Psoas muscle (tissue), 8 donors: Measurements from ENCODE around the gene HMGN2. TPM values are rescaled to one million over a fixed set of nuclear protein-coding genes. Genes with fewer than 3 reads are reported as not detected.

Source experiments
- ATAC-seq, 4 donors: fragments of 200-7000 bp; cut with Tn5 transposase; one replicate each; pipeline ENCODE4 v1.9.1; 2020; ENCODE audit warnings: moderate library complexity in 3 of 4, mild to moderate bottlenecking in 2 of 4
- DNase-seq, 2 donors: peaks; one replicate each; pipeline ENCODE4 v3.0.0-alpha.2; 2020
- H3K27ac ChIP-seq: fragments of 200-600 bp; one replicate; pipeline ENCODE4 v1.8.0; 2022
- H3K27me3 ChIP-seq, 3 donors: fragments of 200-600 bp in 1 of 3; one replicate each; pipeline versions ENCODE4 v1.6.1 to v1.8.0; 2013 to 2022; ENCODE audit warnings: low read length in 2 of 3, mild to moderate bottlenecking in 2 of 3, moderate library complexity in 1 of 3; ENCODE audit not compliant: insufficient read depth in 3 of 3
- H3K36me3 ChIP-seq, 2 donors: fragments of 200-600 bp in 1 of 2; one replicate each; pipeline versions ENCODE4 v1.6.1 to v1.8.0; 2013 to 2022; ENCODE audit warnings: low read depth in 1 of 2, mild to moderate bottlenecking in 1 of 2, moderate library complexity in 1 of 2; ENCODE audit not compliant: insufficient read depth in 1 of 2
- H3K4me1 ChIP-seq: fragments of 200-600 bp; one replicate; pipeline ENCODE4 v1.8.0; 2022
- H3K4me3 ChIP-seq: fragments of 200-600 bp; one replicate; pipeline ENCODE4 v1.8.0; 2022; ENCODE audit warnings: mild to moderate bottlenecking
- H3K9me3 ChIP-seq: fragments of 200-600 bp; one replicate; pipeline ENCODE4 v1.8.0; 2022
- CTCF ChIP-seq: fragments of 200-600 bp; IDR thresholded peaks from one replicate; pipeline ENCODE4 v1.8.0; 2022; ENCODE audit warnings: antibody characterized with exemption
- WGBS, 3 donors: extraction: QIAGEN DNeasy Blood & Tissue Kit; methylation state at CpG; one replicate each; pipeline versions ENCODE4 v1.1.6 to v1.1.7; 2013; 5-methylcytosine and 5-hydroxymethylcytosine counted together
- intact Hi-C, 2 donors: fragments of 100-400 bp; cut with DNase I; formaldehyde crosslinking; loops; one replicate each; pipeline versions ENCODE4 v1.11.0 to v1.14.2; 2022
- polyA plus RNA-seq, 3 donors: library from polyadenylated mRNA; stranded (reverse); fragments of 200-250 nt; gene quantifications; one replicate each; pipeline ENCODE4 v1.2.3, GENCODE V29; 2013
- total RNA-seq, 4 donors: library from RNA; stranded (reverse); fragmentation: NEBNext Ultra II Directional in 2 of 4; extraction: Animal tissue kit (Norgen Biotek cat#: 25700) in 2 of 4; gene quantifications; one replicate each; pipeline versions ENCODE4 v1.2.1 to v1.2.4, GENCODE V29; 2021 to 2023
- donor health status: healthy with polysubstance abuse.
- donor health status: DM: no; HTN: no; CAD: no; lungs with moderate emphysema.
- donor health status: Bipolar disorder and iron deficiency.
- donor health status: healthy.
- donor health status: DM: yes; HTN: yes; CAD: no.
- donor health status: DM: no; HTN: no; CAD: no.
- donor health status: DM: no; HTN: no; CAD: no.
- donor health status: DM: yes; HTN: yes; CAD: no.

The HMGN2 gene
- total and polyA plus RNA-seq, 7 donors, result 95.4 to 157 (median 128) TPM

GRCh38 chr1:26475989-26476388, 3.7 kb downstream of the HMGN2 start:
- Histone ChIP-seq H3K9me3 (no peaks in the 10 kb centered on the region), H3K36me3 (peaks cover 0 to 58% of the 10 kb centered on the region in 2 donors), H3K4me3 (no peak overlapping the region), H3K27ac (no peak overlapping the region), H3K4me1 (peaks cover 20% of the 10 kb centered on the region), H3K27me3 (no peaks in the 10 kb centered on the region)
- ATAC-seq (no peak), DNase-seq (no peak)
- no peak for TF ChIP-seq CTCF
- 77 to 85% (median 83%) methylated on average over 3 of the region's 3 CpGs for WGBS, 3 donors
- intact Hi-C loops, result no loop called here

- no peak overlapping the region for H3K4me3 ChIP-seq
- no peak for DNase-seq
- no peak for TF ChIP-seq CTCF
- 75 to 80% (median 77%) methylated on average over 4 of the region's 4 CpGs for WGBS, 3 donors
- H3K36me3 ChIP-seq, result peaks cover 0 to 58% of the 10 kb centered on the region in 2 donors
- H3K4me1 ChIP-seq, result peaks cover 11% of the 10 kb centered on the region
- H3K27me3 ChIP-seq, result no peaks in the 10 kb centered on the region
- intact Hi-C loops, result no loop called here
- no peak overlapping the region for H3K27ac ChIP-seq
- no peaks in the 10 kb centered on the region for H3K9me3 ChIP-seq
- ATAC-seq, result no peak
Measured at GRCh38 chr1:26476958-26477357, 4.7 kb downstream of the HMGN2 start.

- 74 to 77% (median 75%) methylated on average over 8 of the region's 8 CpGs for WGBS, 3 donors
- TF ChIP-seq CTCF, result no peak
- Histone ChIP-seq H3K9me3 (no peaks in the 10 kb centered on the region), H3K4me1 (peaks cover 11% of the 10 kb centered on the region), H3K4me3 (no peak overlapping the region), H3K27me3 (no peaks in the 10 kb centered on the region), H3K36me3 (peaks cover 0 to 58% of the 10 kb centered on the region in 2 donors), H3K27ac (no peak overlapping the region)
- DNase-seq (no peak), ATAC-seq (no peak)
- intact Hi-C loops, result no loop called here
Measured at GRCh38 chr1:26477446-26478152, 5.4 kb downstream of the HMGN2 start.

GRCh38 chr1:26478159-26478558, 5.9 kb downstream of the HMGN2 start:
- Histone ChIP-seq H3K4me1 (peaks cover 11% of the 10 kb centered on the region), H3K36me3 (peaks cover 0 to 58% of the 10 kb centered on the region in 2 donors), H3K27ac (no peak overlapping the region), H3K27me3 (no peaks in the 10 kb centered on the region), H3K9me3 (no peaks in the 10 kb centered on the region), H3K4me3 (no peak overlapping the region)
- no peak for TF ChIP-seq CTCF
- DNase-seq, result no peak
- WGBS, 3 donors, result 79 to 87% (median 81%) methylated on average over 3 of the region's 3 CpGs
- intact Hi-C loops, result no loop called here
- ATAC-seq, result no peak

- Histone ChIP-seq H3K36me3 (peaks cover 0 to 52% of the 10 kb centered on the region in 2 donors), H3K9me3 (no peaks in the 10 kb centered on the region), H3K4me3 (no peak overlapping the region), H3K27ac (no peak overlapping the region), H3K27me3 (no peaks in the 10 kb centered on the region), H3K4me1 (peaks cover 5% of the 10 kb centered on the region)
- 93 to 97% (median 93%) methylated on average over 6 of the region's 6 CpGs for WGBS, 3 donors
- ATAC-seq (no peak), DNase-seq (no peak)
- no peak for TF ChIP-seq CTCF
- intact Hi-C loops, result no loop called here
Measured at GRCh38 chr1:26478988-26479387, 6.7 kb downstream of the HMGN2 start.
